Measurements from ENCODE around the gene SNRNP27.

The SNRNP27 gene

GRCh38 chr2:69935011-69935410 lies 41.3 kb downstream of the SNRNP27 start:
- H3K27ac ChIP-seq, result no peak overlapping the region
- H3K4me3 ChIP-seq (ENCODE audit: low read depth, low read length), result no peak overlapping the region
- TF ChIP-seq CTCF (IDR thresholded peaks at IDR 0.05; ENCODE audit: low read depth, low read length), result no peak
- H3K27me3 ChIP-seq (ENCODE audit: insufficient read depth, low read depth, severe bottlenecking), result no peaks in the 10 kb centered on the region
- DNase-seq, result no peak
- peaks cover 46% of the 10 kb centered on the region for H3K36me3 ChIP-seq
- H3K9me3 ChIP-seq (ENCODE audit: severe bottlenecking), result no peaks in the 10 kb centered on the region

GRCh38 chr2:69936906-69937305 lies 43.1 kb downstream of the SNRNP27 start:
- H3K9me3 ChIP-seq (ENCODE audit: severe bottlenecking), result no peaks in the 10 kb centered on the region
- DNase-seq, result no peak
- peaks cover 54% of the 10 kb centered on the region for H3K36me3 ChIP-seq
- H3K4me3 ChIP-seq (ENCODE audit: low read depth, low read length), result no peak overlapping the region
- H3K27ac ChIP-seq, result no peak overlapping the region
- no peaks in the 10 kb centered on the region for H3K27me3 ChIP-seq (ENCODE audit: insufficient read depth, low read depth, severe bottlenecking)
- TF ChIP-seq CTCF (IDR thresholded peaks at IDR 0.05; ENCODE audit: low read depth, low read length), result no peak

- no peak overlapping the region for H3K4me3 ChIP-seq (ENCODE audit: low read depth, low read length)
- no peak overlapping the region for H3K27ac ChIP-seq
- H3K27me3 ChIP-seq (ENCODE audit: insufficient read depth, low read depth, severe bottlenecking), result no peaks in the 10 kb centered on the region
- TF ChIP-seq CTCF (IDR thresholded peaks at IDR 0.05; ENCODE audit: low read depth, low read length), result no peak
- peaks cover 62% of the 10 kb centered on the region for H3K36me3 ChIP-seq
- no peak for DNase-seq
- no peaks in the 10 kb centered on the region for H3K9me3 ChIP-seq (ENCODE audit: severe bottlenecking)
Measured at GRCh38 chr2:69937968-69938367, 44.2 kb downstream of the SNRNP27 start.

GRCh38 chr2:69939722-69940121 lies 46.0 kb downstream of the SNRNP27 start:
- no peak for TF ChIP-seq CTCF (IDR thresholded peaks at IDR 0.05; ENCODE audit: low read depth, low read length)

GRCh38 chr2:69940691-69941090 lies 46.9 kb downstream of the SNRNP27 start:
- Histone ChIP-seq H3K4me3 (ENCODE audit: low read depth, low read length) (no peak overlapping the region), H3K9me3 (ENCODE audit: severe bottlenecking) (no peaks in the 10 kb centered on the region), H3K36me3 (peaks cover 61% of the 10 kb centered on the region), H3K27ac (no peak overlapping the region), H3K27me3 (ENCODE audit: insufficient read depth, low read depth, severe bottlenecking) (no peaks in the 10 kb centered on the region)
- DNase-seq, result no peak
- no peak for TF ChIP-seq CTCF (IDR thresholded peaks at IDR 0.05; ENCODE audit: low read depth, low read length)

More at GRCh38 chr2:69939722-69940121, 46.0 kb downstream of the SNRNP27 start:
- H3K4me3 ChIP-seq (ENCODE audit: low read depth, low read length), result no peak overlapping the region
- H3K27ac ChIP-seq, result no peak overlapping the region
- DNase-seq, result no peak
- peaks cover 65% of the 10 kb centered on the region for H3K36me3 ChIP-seq
- no peaks in the 10 kb centered on the region for H3K27me3 ChIP-seq (ENCODE audit: insufficient read depth, low read depth, severe bottlenecking)
- no peaks in the 10 kb centered on the region for H3K9me3 ChIP-seq (ENCODE audit: severe bottlenecking)
